ENCODE measurements around the gene CDR2.

DNA sequence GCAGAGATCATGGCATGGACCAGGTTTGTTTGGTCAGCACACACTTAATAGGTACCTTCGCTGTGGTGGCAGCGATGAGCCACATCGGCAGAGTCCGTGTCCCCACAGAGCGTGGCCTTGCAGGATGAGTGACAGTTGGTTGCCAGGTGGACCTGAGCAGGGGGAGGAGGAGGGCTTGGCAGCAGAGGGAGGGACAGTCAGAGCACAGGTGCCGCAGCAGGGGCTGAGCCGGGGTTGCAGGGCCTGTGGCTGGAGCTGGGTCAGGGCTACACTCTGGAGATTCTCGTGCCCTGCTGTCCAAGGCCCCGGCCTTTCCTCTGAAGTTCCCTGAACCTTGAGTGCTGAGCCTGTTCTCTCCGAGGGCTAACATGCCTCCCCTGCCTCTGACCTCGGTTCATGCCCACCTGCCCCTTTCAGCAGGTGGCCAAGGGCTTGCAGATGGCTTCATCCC lies 52.4 kb downstream of the CDR2 start:
- TF ChIP-seq, protein P1, sequence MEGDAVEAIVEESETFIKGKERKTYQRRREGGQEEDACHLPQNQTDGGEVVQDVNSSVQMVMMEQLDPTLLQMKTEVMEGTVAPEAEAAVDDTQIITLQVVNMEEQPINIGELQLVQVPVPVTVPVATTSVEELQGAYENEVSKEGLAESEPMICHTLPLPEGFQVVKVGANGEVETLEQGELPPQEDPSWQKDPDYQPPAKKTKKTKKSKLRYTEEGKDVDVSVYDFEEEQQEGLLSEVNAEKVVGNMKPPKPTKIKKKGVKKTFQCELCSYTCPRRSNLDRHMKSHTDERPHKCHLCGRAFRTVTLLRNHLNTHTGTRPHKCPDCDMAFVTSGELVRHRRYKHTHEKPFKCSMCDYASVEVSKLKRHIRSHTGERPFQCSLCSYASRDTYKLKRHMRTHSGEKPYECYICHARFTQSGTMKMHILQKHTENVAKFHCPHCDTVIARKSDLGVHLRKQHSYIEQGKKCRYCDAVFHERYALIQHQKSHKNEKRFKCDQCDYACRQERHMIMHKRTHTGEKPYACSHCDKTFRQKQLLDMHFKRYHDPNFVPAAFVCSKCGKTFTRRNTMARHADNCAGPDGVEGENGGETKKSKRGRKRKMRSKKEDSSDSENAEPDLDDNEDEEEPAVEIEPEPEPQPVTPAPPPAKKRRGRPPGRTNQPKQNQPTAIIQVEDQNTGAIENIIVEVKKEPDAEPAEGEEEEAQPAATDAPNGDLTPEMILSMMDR (IDR thresholded peaks at IDR 0.05; ENCODE audit: low read depth, low read length, poor library complexity, severe bottlenecking), result no peak
- no peak for TF ChIP-seq EZH2phosphoT487 (IDR thresholded peaks at IDR 0.05; ENCODE audit: borderline replicate concordance, low read length)
